HL-60 (cell line): ENCODE results near the gene TCAP.

ENCODE experiments used
- GABPA ChIP-seq: IDR thresholded peaks from 2 replicates; pipeline ENCODE4 v1.6.1; 2012; ENCODE audit warnings: low read depth
- POLR2AphosphoS5 ChIP-seq: IDR thresholded peaks from 2 replicates; pipeline ENCODE4 v1.6.1; 2012; ENCODE audit warnings: low read depth
- TF ChIP-seq, protein P1 (sequence below): IDR thresholded peaks from 2 replicates; pipeline ENCODE4 v1.6.1; 2012; ENCODE audit warnings: low read depth; ENCODE audit not compliant: insufficient replicate concordance

- no peak for TF ChIP-seq GABPA
- TF ChIP-seq POLR2AphosphoS5: no peak
- TF ChIP-seq, protein P1, sequence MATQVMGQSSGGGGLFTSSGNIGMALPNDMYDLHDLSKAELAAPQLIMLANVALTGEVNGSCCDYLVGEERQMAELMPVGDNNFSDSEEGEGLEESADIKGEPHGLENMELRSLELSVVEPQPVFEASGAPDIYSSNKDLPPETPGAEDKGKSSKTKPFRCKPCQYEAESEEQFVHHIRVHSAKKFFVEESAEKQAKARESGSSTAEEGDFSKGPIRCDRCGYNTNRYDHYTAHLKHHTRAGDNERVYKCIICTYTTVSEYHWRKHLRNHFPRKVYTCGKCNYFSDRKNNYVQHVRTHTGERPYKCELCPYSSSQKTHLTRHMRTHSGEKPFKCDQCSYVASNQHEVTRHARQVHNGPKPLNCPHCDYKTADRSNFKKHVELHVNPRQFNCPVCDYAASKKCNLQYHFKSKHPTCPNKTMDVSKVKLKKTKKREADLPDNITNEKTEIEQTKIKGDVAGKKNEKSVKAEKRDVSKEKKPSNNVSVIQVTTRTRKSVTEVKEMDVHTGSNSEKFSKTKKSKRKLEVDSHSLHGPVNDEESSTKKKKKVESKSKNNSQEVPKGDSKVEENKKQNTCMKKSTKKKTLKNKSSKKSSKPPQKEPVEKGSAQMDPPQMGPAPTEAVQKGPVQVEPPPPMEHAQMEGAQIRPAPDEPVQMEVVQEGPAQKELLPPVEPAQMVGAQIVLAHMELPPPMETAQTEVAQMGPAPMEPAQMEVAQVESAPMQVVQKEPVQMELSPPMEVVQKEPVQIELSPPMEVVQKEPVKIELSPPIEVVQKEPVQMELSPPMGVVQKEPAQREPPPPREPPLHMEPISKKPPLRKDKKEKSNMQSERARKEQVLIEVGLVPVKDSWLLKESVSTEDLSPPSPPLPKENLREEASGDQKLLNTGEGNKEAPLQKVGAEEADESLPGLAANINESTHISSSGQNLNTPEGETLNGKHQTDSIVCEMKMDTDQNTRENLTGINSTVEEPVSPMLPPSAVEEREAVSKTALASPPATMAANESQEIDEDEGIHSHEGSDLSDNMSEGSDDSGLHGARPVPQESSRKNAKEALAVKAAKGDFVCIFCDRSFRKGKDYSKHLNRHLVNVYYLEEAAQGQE: no peak
Measured at GRCh38 chr17:39706383-39706782, 41.2 kb downstream of the TCAP start.
